ENCODE data around the gene LRPAP1.

GRCh38 chr4:3464349-3464905 lies 67.8 kb downstream of the LRPAP1 start:
- TF ChIP-seq CTCF (IDR thresholded peaks at IDR 0.05) (no peak), ZFP36 (IDR thresholded peaks at IDR 0.05; ENCODE audit: borderline replicate concordance, partially characterized antibody) (no peak), USF2 (IDR thresholded peaks at IDR 0.05) (no peak)
